Gastroesophageal sphincter (tissue), 4 donors: Measurements from ENCODE around the gene OR6B1. TPM values are rescaled to one million over a fixed set of nuclear protein-coding genes. Genes with fewer than 3 reads are reported as not detected.

ENCODE experiments used
- ATAC-seq: fragments of 150-250 bp; one replicate; pipeline ENCODE4 v1.9.1; 2016; ENCODE audit warnings: mild to moderate bottlenecking, moderate library complexity
- H3K27ac ChIP-seq, 4 donors: fragments of 200-600 bp; sonication (generic) in 3 of 4; 1 replicate in 3 of 4; 2 replicates in 1 of 4; pipeline ENCODE4 v1.5.1; 2016 to 2019
- H3K27me3 ChIP-seq: fragments of 200-600 bp; sonication (generic); one replicate; pipeline ENCODE4 v1.5.1; 2019
- H3K36me3 ChIP-seq, 2 donors: fragments of 200-600 bp; sonication (generic); one replicate each; pipeline ENCODE4 v1.5.1; 2019; ENCODE audit warnings: control low read depth in 1 of 2
- H3K4me1 ChIP-seq, 3 donors: fragments of 200-600 bp; sonication (generic); 1 replicate in 2 of 3; 2 replicates in 1 of 3; pipeline ENCODE4 v1.5.1; 2016 to 2019; ENCODE audit warnings: control low read depth in 2 of 3
- H3K4me3 ChIP-seq, 2 donors: fragments of 200-600 bp; sonication (generic); one replicate each; pipeline ENCODE4 v1.5.1; 2019; ENCODE audit warnings: mild to moderate bottlenecking in 1 of 2, moderate library complexity in 1 of 2
- H3K9me3 ChIP-seq, 3 donors: fragments of 200-600 bp; sonication (generic); one replicate each; pipeline ENCODE4 v1.5.1; 2017 to 2019; ENCODE audit warnings: control low read depth in 2 of 3
- CTCF ChIP-seq, 4 experiments: fragments of 200-600 bp in 2 of 4; fragments of 450-650 bp in 2 of 4; sonication (generic) in 1 of 4; IDR thresholded peaks; one replicate each; pipeline ENCODE4 v1.5.1; 2017 to 2019; ENCODE audit warnings: antibody characterized with exemption in 4 of 4, mild to moderate bottlenecking in 2 of 4, moderate library complexity in 2 of 4
- EP300 ChIP-seq: sonication (generic); formaldehyde crosslinking; IDR thresholded peaks from one replicate; pipeline ENCODE4 v1.6.1; 2017; ENCODE audit warnings: antibody characterized with exemption, mild to moderate bottlenecking
- POLR2A ChIP-seq, 2 donors: fragments of 450-650 bp; IDR thresholded peaks; one replicate each; pipeline ENCODE4 v1.6.1; 2017; ENCODE audit warnings: antibody characterized with exemption in 2 of 2, mild to moderate bottlenecking in 2 of 2, moderate library complexity in 1 of 2
- POLR2AphosphoS5 ChIP-seq: sonication (generic); formaldehyde crosslinking; IDR thresholded peaks from one replicate; pipeline ENCODE4 v1.6.1; 2017; ENCODE audit warnings: antibody characterized with exemption
- WGBS, 2 donors: methylation state at CpG; one replicate each; pipeline ENCODE4 v1.1.5; 2018; ENCODE audit warnings: low coverage in 1 of 2; 5-methylcytosine and 5-hydroxymethylcytosine counted together
- total RNA-seq, 4 donors: library from RNA; depleted of rRNA; stranded (reverse); fragments of >200 nt; gene quantifications; one replicate each; pipeline ENCODE4 v1.1.0, GENCODE V29; 2016

Gene OR6B1
- total RNA-seq, 4 donors from 2014 or later: not detected

- TF ChIP-seq POLR2A (IDR thresholded peaks at IDR 0.05) (no peak), CTCF (IDR thresholded peaks at IDR 0.05) (no peak), EP300 (no peak), POLR2AphosphoS5 (no peak)
- WGBS, 2 donors: 17 to 40% methylated on average over 1 of the region's 1 CpG
- Histone ChIP-seq H3K36me3 (no peaks in the 10 kb centered on the region), H3K27me3 (no peaks in the 10 kb centered on the region), H3K4me3 (no peak overlapping the region), H3K27ac (no peak overlapping the region), H3K9me3 (peaks cover 0 to 6% (median 0%) of the 10 kb centered on the region in 3 donors), H3K4me1 (no peaks in the 10 kb centered on the region)
- no peak for ATAC-seq
Observed at GRCh38 chr7:143975617-143976016, 24.5 kb upstream of the OR6B1 start.

GRCh38 chr7:143978585-143978984 lies 21.5 kb upstream of the OR6B1 start:
- H3K4me3 ChIP-seq: no peak overlapping the region
- no peak overlapping the region for H3K27ac ChIP-seq
- TF ChIP-seq EP300 (no peak), POLR2A (IDR thresholded peaks at IDR 0.05) (no peak), POLR2AphosphoS5 (no peak), CTCF (IDR thresholded peaks at IDR 0.05) (no peak)
- WGBS, 2 donors: 67 to 74% methylated on average over 2 of the region's 2 CpGs
- H3K9me3 ChIP-seq: no peaks in the 10 kb centered on the region
- no peaks in the 10 kb centered on the region for H3K27me3 ChIP-seq
- no peaks in the 10 kb centered on the region for H3K4me1 ChIP-seq
- no peak for ATAC-seq
- no peaks in the 10 kb centered on the region for H3K36me3 ChIP-seq

GRCh38 chr7:143979359-143979758 lies 20.8 kb upstream of the OR6B1 start:
- no peak overlapping the region for H3K27ac ChIP-seq
- H3K36me3 ChIP-seq: no peaks in the 10 kb centered on the region
- H3K4me1 ChIP-seq: no peaks in the 10 kb centered on the region
- WGBS, 2 donors: 70 to 80% methylated on average over 1 of the region's 1 CpG
- no peak overlapping the region for H3K4me3 ChIP-seq
- TF ChIP-seq POLR2A (IDR thresholded peaks at IDR 0.05) (no peak), CTCF (IDR thresholded peaks at IDR 0.05) (no peak), EP300 (no peak), POLR2AphosphoS5 (no peak)
- ATAC-seq: no peak
- H3K27me3 ChIP-seq: no peaks in the 10 kb centered on the region
- no peaks in the 10 kb centered on the region for H3K9me3 ChIP-seq

GRCh38 chr7:143979998-143980397 lies 20.1 kb upstream of the OR6B1 start:
- H3K27me3 ChIP-seq: no peaks in the 10 kb centered on the region
- no peak overlapping the region for H3K27ac ChIP-seq
- no peak for ATAC-seq
- H3K4me3 ChIP-seq: no peak overlapping the region
- H3K4me1 ChIP-seq: no peaks in the 10 kb centered on the region
- H3K9me3 ChIP-seq: no peaks in the 10 kb centered on the region
- 50 to 55% methylated on average over 2 of the region's 2 CpGs for WGBS, 2 donors
- TF ChIP-seq EP300 (no peak), POLR2A (IDR thresholded peaks at IDR 0.05) (no peak), CTCF (IDR thresholded peaks at IDR 0.05) (no peak), POLR2AphosphoS5 (no peak)
- H3K36me3 ChIP-seq: no peaks in the 10 kb centered on the region

- WGBS, 2 donors: 87 to 92% methylated on average over 6 to 9 of the region's 10 CpGs
- Histone ChIP-seq H3K27ac (no peak overlapping the region), H3K36me3 (no peaks in the 10 kb centered on the region), H3K27me3 (no peaks in the 10 kb centered on the region), H3K4me3 (no peak overlapping the region), H3K9me3 (no peaks in the 10 kb centered on the region), H3K4me1 (no peaks in the 10 kb centered on the region)
- TF ChIP-seq POLR2AphosphoS5: no peak
- TF ChIP-seq POLR2A (IDR thresholded peaks at IDR 0.05): no peak
- no peak for TF ChIP-seq EP300
- TF ChIP-seq CTCF (IDR thresholded peaks at IDR 0.05): no peak
- no peak for ATAC-seq
Observed at GRCh38 chr7:143980746-143981510, 19.2 kb upstream of the OR6B1 start.
